BLaER1 treated with 17β-estradiol and CSF1 and Interleukin-3, amounts not matched to agents 10 nM and 100 nM (cell line): ENCODE measurements around the gene KCNH6.
A peak's percentile ranks its signal among the peaks of the same experiment; 100 is the strongest.

ENCODE experiments used
- H3K27ac ChIP-seq, 11 experiments: shearing (Covaris generic); formaldehyde crosslinking; 2 replicates each; pipeline ENCODE4 v1.8.1; 2022
- H3K27me3 ChIP-seq, 11 experiments: shearing (Covaris generic); formaldehyde crosslinking; 2 replicates each; pipeline ENCODE4 v1.8.1; 2022
- H3K36me3 ChIP-seq, 11 experiments: shearing (Covaris generic); formaldehyde crosslinking; 2 replicates each; pipeline ENCODE4 v1.8.1; 2022
- H3K4me1 ChIP-seq, 10 experiments: shearing (Covaris generic); formaldehyde crosslinking; 2 replicates each; pipeline ENCODE4 v1.8.1; 2022
- H3K4me2 ChIP-seq, 11 experiments: shearing (Covaris generic); formaldehyde crosslinking; 2 replicates each; pipeline ENCODE4 v1.8.1; 2022
- H3K4me3 ChIP-seq, 10 experiments: shearing (Covaris generic); formaldehyde crosslinking; 2 replicates each; pipeline ENCODE4 v1.8.1; 2022
- H3K9ac ChIP-seq, 11 experiments: shearing (Covaris generic); formaldehyde crosslinking; 2 replicates each; pipeline ENCODE4 v1.8.1; 2022
- H3K9me3 ChIP-seq, 11 experiments: shearing (Covaris generic); formaldehyde crosslinking; replicated peaks in 1 of 11; 2 replicates each; pipeline ENCODE4 v1.8.1; 2022
- H4K20me1 ChIP-seq, 11 experiments: shearing (Covaris generic); formaldehyde crosslinking; 2 replicates each; pipeline ENCODE4 v1.8.1; 2022
- Cebpa-rat ChIP-seq, 11 experiments: shearing (Covaris generic); IDR thresholded peaks; 2 replicates each; pipeline ENCODE4 v1.8.1; 2022

Gene KCNH6

DNA sequence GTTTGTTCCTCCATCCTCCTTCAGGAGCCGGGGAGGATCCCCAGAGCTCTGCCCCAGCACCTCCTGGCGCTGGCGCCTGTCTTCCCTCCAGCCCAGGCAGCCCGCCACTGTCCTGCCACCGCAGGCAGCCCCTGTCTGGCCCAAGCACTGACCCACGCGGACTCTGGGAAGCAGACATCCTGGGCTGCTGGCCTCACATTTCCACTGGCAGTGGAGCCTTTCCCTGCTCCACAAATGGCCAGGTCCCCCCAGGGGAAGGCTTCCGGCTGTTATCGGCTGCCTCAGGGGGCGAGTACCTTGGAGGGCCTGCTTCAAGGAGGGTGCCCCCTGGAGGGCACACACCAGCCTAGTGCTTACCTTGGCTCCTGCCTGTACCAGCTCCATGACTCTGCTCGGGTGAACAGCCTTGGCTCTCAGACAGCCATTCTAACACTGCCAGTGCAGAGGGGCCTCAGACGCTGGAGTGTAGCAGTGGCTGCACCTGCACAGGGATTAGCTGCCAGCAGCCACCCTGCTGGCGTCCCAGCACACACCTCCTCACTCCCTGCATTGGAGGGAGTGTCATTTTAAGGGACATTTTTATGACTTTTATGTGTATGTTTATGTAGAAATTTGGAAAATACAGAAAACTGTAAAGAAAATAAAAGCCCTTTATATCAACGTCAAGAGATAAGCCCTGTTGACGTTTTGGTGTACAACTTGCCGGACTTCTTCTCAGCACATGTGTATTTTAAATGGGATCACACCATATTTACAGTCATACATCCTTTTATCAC lies 25.3 kb upstream of the KCNH6 start:
- H3K4me3 ChIP-seq = no peak overlapping the region
- no peak overlapping the region for H3K27ac ChIP-seq
- TF ChIP-seq Cebpa-rat (IDR thresholded peaks at IDR 0.05) = no peak
- H3K4me1 ChIP-seq = peaks cover 0 to 39% (median 0%) of the 10 kb centered on the region in 10 experiments; a peak in 8 of 20 replicates
- no peaks in the 10 kb centered on the region for H4K20me1 ChIP-seq
- no peaks in the 10 kb centered on the region for H3K9me3 ChIP-seq
- H3K36me3 ChIP-seq = peaks cover 0 to 46% (median 0%) of the 10 kb centered on the region in 11 experiments; a peak in 2 of 22 replicates
- H3K27me3 ChIP-seq = no peaks in the 10 kb centered on the region
- peak overlapping the region in 1 of 11 experiments; percentile 10; a peak in 1 of 22 replicates for H3K9ac ChIP-seq
- no peak overlapping the region for H3K4me2 ChIP-seq

- Histone ChIP-seq H3K27ac (no peak overlapping the region), H3K9me3 (no peaks in the 10 kb centered on the region), H4K20me1 (no peaks in the 10 kb centered on the region), H3K4me1 (peaks cover 0 to 47% (median 5%) of the 10 kb centered on the region in 10 experiments; a peak in 9 of 20 replicates), H3K36me3 (peaks cover 0 to 39% (median 0%) of the 10 kb centered on the region in 11 experiments; a peak in 2 of 22 replicates), H3K27me3 (no peaks in the 10 kb centered on the region), H3K9ac (no peak overlapping the region), H3K4me3 (no peak overlapping the region), H3K4me2 (peak overlapping the region in 1 of 11 experiments; percentile 23; a peak in 1 of 22 replicates)
- no peak for TF ChIP-seq Cebpa-rat (IDR thresholded peaks at IDR 0.05)
Measured at GRCh38 chr17:63498626-63499195, 24.4 kb upstream of the KCNH6 start.

- H3K9me3 ChIP-seq = peaks cover 6 to 12% (median 7%) of the 10 kb centered on the region in 11 experiments; a peak in 18 of 22 replicates
- H3K9ac ChIP-seq = no peak overlapping the region
- no peak overlapping the region for H3K27ac ChIP-seq
- H3K27me3 ChIP-seq = no peaks in the 10 kb centered on the region
- no peak for TF ChIP-seq Cebpa-rat (IDR thresholded peaks at IDR 0.05)
- no peaks in the 10 kb centered on the region for H4K20me1 ChIP-seq
- H3K4me3 ChIP-seq = no peak overlapping the region
- H3K4me1 ChIP-seq = peaks cover 0 to 63% (median 5%) of the 10 kb centered on the region in 10 experiments; a peak in 9 of 20 replicates
- H3K4me2 ChIP-seq = peak overlapping the region in 1 of 11 experiments; percentile 42; a peak in 2 of 22 replicates
- peaks cover 0 to 19% (median 0%) of the 10 kb centered on the region in 11 experiments; a peak in 1 of 22 replicates for H3K36me3 ChIP-seq
Measured at GRCh38 chr17:63500543-63501390, 22.4 kb upstream of the KCNH6 start.

GRCh38 chr17:63503341-63503705 lies 19.8 kb upstream of the KCNH6 start:
- Histone ChIP-seq H3K36me3 (no peaks in the 10 kb centered on the region), H3K9me3 (peaks cover 7 to 19% (median 13%) of the 10 kb centered on the region in 11 experiments; a peak in 18 of 22 replicates), H3K9ac (peak overlapping the region in 2 of 11 experiments; percentile 40 to 47; a peak in 2 of 22 replicates), H3K27ac (peak overlapping the region in 2 of 11 experiments; percentile 59 to 64; a peak in 4 of 22 replicates), H3K27me3 (no peaks in the 10 kb centered on the region), H3K4me2 (peak overlapping the region in 6 of 11 experiments; percentile 0 to 75 (median 36); a peak in 9 of 22 replicates), H3K4me1 (peaks cover 0 to 63% (median 5%) of the 10 kb centered on the region in 10 experiments; a peak in 9 of 20 replicates), H4K20me1 (no peaks in the 10 kb centered on the region), H3K4me3 (no peak overlapping the region)
- no peak for TF ChIP-seq Cebpa-rat (IDR thresholded peaks at IDR 0.05)

- no peak for TF ChIP-seq Cebpa-rat (IDR thresholded peaks at IDR 0.05)
- Histone ChIP-seq H3K27me3 (no peaks in the 10 kb centered on the region), H3K27ac (peak overlapping the region in 2 of 11 experiments; percentile 42 to 66; a peak in 2 of 22 replicates)
Measured at GRCh38 chr17:63504261-63504660, 18.9 kb upstream of the KCNH6 start.

GRCh38 chr17:63505341-63505740 lies 17.8 kb upstream of the KCNH6 start:
- peaks cover 7 to 19% (median 13%) of the 10 kb centered on the region in 11 experiments; a peak in 18 of 22 replicates for H3K9me3 ChIP-seq
- no peak overlapping the region for H3K4me3 ChIP-seq
- H3K27me3 ChIP-seq = no peaks in the 10 kb centered on the region
- no peaks in the 10 kb centered on the region for H4K20me1 ChIP-seq
- H3K27ac ChIP-seq = no peak overlapping the region
- TF ChIP-seq Cebpa-rat (IDR thresholded peaks at IDR 0.05) = no peak
- H3K9ac ChIP-seq = no peak overlapping the region
- peak overlapping the region in 2 of 11 experiments; percentile 63 to 75; a peak in 2 of 22 replicates for H3K4me2 ChIP-seq
- H3K36me3 ChIP-seq = no peaks in the 10 kb centered on the region
- H3K4me1 ChIP-seq = peaks cover 0 to 45% (median 5%) of the 10 kb centered on the region in 10 experiments; a peak in 9 of 20 replicates

More at GRCh38 chr17:63504261-63504660, 18.9 kb upstream of the KCNH6 start:
- H3K9ac ChIP-seq = no peak overlapping the region
- no peaks in the 10 kb centered on the region for H3K36me3 ChIP-seq
- H4K20me1 ChIP-seq = no peaks in the 10 kb centered on the region
- H3K4me3 ChIP-seq = no peak overlapping the region
- H3K9me3 ChIP-seq = peaks cover 7 to 19% (median 13%) of the 10 kb centered on the region in 11 experiments; a peak in 18 of 22 replicates
- H3K4me2 ChIP-seq = peak overlapping the region in 2 of 11 experiments; percentile 63 to 75; a peak in 4 of 22 replicates
- H3K4me1 ChIP-seq = peaks cover 0 to 54% (median 5%) of the 10 kb centered on the region in 10 experiments; a peak in 9 of 20 replicates

DNA sequence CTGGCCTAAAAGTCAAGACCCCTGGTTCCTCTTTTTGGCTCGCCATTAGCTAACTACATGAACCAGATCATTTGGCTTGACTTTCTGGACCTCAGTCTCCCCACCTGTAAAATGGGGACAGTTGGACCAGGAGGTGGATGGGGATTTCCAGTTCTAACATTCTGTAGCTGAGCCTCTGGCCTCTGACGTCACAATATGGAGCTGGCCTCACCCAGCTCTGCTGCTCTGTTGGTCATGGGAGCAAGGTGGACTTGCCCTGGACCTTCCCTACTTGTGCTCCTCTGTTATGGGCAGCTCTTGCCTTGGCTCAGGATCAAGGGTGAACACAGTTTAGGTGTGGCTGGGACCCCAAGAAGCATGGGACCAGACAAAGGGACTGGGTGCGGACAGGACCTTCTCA lies 16.5 kb upstream of the KCNH6 start:
- H3K4me1 ChIP-seq = peaks cover 0 to 36% (median 5%) of the 10 kb centered on the region in 10 experiments; a peak in 9 of 20 replicates
- no peak overlapping the region for H3K4me2 ChIP-seq
- no peak overlapping the region for H3K9ac ChIP-seq
- no peak overlapping the region for H3K4me3 ChIP-seq
- no peaks in the 10 kb centered on the region for H4K20me1 ChIP-seq
- peaks cover 7 to 19% (median 13%) of the 10 kb centered on the region in 11 experiments; a peak in 18 of 22 replicates for H3K9me3 ChIP-seq
- H3K27me3 ChIP-seq = no peaks in the 10 kb centered on the region
- TF ChIP-seq Cebpa-rat (IDR thresholded peaks at IDR 0.05) = no peak
- no peaks in the 10 kb centered on the region for H3K36me3 ChIP-seq
- no peak overlapping the region for H3K27ac ChIP-seq

DNA sequence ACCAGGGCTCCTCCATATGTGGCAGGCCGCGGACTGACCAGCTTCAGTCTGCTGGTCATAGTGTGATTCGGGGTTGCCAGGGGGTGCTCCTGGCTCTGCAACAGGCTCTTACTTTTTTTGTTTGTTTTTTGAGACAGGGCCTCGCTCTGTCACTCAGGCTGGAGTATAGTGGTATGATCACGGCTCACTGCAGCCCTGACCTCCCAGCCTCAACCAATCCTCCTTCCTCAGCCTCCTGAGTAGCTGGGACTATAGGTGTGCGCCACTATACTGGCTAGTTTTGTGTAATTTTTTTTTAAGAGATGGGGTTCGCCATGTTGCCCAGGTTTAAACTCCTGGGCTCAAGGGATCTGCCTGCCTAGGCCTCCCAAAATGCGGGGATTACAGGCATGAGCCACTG lies 11.8 kb upstream of the KCNH6 start:
- no peaks in the 10 kb centered on the region for H3K4me1 ChIP-seq
- no peak overlapping the region for H3K4me2 ChIP-seq
- no peaks in the 10 kb centered on the region for H3K36me3 ChIP-seq
- no peaks in the 10 kb centered on the region for H3K27me3 ChIP-seq
- no peak overlapping the region for H3K9ac ChIP-seq
- 0 out of 22 replicates have a peak, but pooled peaks cover 0 to 3% (median 0%) of the 10 kb centered on the region in 11 experiments for H4K20me1 ChIP-seq
- peaks cover 0 to 3% (median 0%) of the 10 kb centered on the region in 11 experiments; a peak in 2 of 22 replicates for H3K9me3 ChIP-seq
- no peak overlapping the region for H3K4me3 ChIP-seq
- no peak overlapping the region for H3K27ac ChIP-seq
- no peak for TF ChIP-seq Cebpa-rat (IDR thresholded peaks at IDR 0.05)
